Inflammatory macrophage (primary cell): ENCODE results near the gene CEP295NL.
"Not testable (repeated sequence)": the region's sequence is repeated elsewhere in the genome, so short reads cannot be mapped to it uniquely, and the experiment has no call there.

Experiments
- DNase-seq, 2 donors: peaks; one replicate each; pipeline ENCODE4 v3.0.0-alpha.2; 2020 to 2022

Gene CEP295NL

DNA sequence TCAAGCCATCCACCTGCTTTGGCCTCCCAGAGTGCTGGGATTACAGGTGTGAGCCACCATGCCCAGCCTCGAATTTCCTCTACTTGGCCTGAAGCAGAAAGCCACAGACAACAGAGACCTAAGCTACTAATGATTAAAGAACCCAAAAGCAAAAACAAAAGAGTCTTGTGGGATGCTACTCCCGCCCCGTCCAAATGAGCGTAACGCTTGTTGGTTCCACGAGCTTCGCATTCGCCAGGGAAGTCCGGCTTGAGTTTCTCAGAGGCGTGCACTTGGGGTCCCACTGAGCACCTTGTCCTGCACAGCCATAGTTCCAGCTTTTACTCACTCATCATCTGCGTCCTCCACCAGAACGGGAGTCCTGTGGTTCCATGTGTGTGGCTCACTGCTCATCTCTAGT lies 16.0 kb downstream of the CEP295NL start:
- no peak for DNase-seq

DNA sequence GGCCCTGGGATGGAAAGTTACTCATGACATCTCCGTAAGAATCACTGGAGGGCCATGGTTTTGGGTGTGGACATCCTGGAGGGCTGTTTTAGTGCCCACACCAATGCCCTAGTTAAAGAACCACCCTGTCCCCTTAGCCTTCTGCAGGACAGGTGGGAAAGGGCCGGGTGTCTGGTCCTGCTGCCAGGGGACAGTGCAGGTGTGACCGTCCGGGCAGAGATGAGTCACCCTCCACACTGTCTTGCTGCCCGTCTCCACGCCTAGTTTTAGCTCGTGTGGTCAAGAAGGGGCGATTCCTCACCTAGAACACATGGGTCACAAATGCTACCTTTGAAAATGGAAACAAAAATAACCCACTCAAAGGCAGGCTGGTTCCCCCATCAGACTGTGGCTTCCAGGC lies 17.0 kb downstream of the CEP295NL start:
- DNase-seq = no peak

DNA sequence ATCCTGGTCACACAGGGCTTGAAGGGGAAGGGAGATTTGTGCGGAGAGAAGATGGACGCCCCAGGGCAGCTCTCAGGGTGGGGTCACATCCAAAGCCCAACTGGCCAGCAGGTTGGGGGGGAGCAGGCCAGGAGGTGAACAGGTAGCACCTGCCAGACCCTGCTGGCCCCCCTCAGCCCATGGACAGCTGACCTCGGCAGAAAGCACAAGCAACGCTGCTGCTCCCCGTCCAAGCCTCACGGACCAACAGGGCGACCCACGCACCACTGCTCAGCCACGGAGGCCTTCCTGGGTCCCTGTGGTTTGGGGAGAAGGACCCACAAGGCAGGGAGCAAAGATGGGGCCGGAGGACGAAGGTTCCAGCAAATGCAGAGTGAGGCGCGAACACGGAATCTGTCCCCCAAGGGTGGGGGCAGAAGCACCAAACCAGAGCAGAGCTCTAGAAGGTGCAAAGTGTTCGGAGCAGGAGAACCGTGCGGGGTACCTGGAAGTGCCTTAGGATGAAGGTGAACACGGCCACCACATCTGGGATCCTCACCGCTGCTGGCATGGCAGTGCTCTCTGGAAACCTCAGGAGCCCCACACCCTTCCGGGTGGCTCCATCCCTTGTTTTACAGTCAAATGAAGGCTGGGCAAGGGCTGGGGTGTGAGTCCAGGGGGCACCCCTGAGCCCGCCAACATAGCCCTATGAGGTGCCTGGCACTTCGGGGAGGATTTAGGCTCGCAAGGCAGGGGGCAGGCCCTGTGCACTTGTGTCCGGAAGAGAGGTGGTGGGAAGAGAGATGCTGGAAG lies 17.9 kb downstream of the CEP295NL start:
- DNase-seq = no peak

DNA sequence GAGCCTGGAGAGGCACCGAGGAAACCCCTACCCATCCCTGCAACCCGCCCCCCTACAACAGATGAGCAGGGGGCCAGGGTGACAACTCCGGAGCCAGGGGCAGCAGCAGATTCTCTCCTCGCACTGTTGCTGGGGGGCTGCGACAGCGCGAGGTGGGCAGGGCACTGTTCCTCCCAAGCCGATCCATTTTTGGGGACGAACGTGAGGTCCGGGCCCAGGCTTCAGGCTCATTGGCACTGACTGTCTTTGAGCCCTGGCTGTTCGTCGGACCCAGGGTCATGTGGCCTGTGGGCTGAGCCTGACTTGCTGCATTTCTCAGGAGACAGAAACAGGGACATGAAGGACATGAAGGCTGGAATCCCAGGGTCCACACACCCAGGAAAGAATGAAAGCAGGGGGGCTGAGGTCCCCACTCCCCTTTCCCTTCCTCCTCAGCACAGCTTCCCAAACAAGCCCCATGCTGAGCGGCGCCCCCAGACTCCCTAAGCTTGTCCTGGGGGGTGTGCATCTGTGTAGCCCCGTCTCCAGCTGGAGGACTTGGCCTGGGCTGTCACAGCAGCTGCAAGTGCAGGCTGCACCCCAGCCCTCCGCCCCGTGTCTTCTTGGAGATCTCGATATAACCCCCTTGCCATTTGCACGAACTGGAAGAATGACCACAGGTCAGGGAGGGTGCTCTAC lies 18.7 kb downstream of the CEP295NL start:
- peak in 1 of 2 donors; percentile 30 for DNase-seq

DNA sequence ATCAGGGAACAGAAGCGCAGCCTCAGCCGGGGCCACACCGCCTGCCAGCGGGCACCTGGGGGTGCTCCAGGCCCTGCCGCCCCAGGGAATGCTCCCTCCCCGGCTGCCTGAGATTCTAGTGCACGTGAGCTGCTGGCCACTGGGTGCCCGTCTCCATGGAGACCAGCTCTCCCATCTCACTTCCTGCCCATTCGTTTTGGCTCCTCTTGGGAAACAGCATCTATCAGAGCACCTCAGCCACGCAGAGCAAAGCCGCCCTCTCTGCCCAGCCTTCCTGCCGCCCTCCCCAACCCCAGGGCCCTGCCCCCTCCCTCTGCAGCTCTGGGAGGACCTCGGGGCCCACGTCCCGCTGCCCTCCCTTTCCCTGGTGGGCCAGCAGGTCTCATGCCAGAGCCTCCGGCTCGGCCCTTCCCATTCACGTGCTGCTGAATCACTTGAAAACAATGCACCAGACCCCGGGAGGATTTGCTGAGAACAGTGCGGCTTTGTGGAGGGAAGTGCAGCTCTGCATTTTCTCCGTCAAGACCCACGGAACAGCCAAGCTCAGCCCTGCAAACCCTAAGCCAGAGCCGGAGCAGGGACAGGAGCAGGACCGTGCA lies 19.4 kb downstream of the CEP295NL start:
- DNase-seq = peak; percentile 77 to 85

DNA sequence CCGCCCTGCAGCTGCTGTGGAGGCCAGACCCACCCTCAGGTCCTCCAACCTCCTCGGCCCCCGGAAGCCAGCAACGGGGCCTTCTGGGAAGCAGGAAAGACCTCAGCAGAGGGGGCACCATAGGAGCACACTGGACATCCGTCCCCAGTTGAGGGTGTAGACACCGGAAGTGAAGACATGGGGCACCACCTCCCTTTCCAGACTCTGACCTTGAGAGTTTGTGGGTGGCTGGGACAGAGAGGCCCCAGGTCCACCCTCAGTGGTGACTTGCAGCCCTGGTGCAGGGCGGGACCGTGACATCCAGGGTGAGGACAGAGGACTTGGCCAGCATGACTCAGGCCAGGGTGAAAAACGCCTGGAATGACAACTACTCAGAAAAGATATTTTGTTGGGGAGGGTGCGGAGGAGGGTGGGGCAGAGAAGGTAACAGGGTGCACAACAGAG lies 19.9 kb downstream of the CEP295NL start:
- peak; percentile 94 to 96 for DNase-seq

DNA sequence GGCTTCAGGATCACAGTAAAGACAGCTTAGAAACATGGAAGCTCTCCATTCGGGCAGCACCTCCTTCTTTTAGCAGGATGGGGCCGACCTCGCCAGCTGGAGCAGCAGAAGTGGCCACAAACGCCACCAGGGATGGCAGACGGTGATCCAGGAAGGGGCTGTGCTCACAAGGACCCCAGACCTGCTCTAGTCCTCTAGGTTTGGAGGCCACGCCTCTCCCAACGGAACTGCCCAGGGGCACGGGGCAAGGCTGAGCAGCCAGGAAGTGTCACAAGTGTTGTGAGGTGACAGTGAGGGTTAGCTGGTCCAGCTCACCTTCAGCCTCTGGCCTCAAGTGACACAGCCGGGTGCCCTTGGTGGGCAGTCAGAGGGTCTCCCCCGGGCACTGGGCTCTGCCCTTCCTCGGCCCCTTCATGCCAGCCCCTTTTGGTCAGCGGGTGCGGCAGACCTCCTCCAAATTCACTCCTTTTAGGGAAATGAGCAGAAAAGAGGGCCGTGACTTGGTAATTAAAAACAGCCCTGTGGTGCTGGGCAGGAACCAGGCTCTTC lies 20.4 kb downstream of the CEP295NL start:
- peak; percentile 21 to 51 for DNase-seq

DNA sequence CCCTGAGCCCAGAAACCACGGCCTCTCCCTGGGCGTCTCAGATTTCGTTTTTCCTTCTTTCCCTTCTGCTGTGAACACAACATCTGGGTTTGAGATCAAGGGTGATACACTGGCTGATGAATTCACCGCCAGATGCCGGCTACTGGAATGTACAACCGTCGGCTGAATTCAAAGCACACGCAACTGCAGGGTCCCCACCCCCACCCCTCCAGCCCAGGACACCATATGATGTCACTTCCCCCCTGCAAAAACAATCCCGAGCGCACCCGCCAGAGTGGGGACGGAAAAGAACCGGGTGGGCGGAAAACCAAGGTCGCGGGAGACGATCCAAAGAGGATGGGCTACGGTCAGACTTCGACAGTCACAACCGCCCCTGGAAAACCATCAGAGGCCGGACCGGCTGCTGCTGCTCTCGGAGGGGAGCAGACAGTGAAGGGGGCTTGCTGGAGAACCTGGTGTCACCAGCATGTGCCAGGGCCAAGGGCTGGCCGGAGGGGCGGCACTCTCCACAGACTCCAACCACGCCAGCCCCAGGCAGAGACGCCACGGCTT lies 23.3 kb downstream of the CEP295NL start:
- peak; percentile 24 to 78 for DNase-seq

DNA sequence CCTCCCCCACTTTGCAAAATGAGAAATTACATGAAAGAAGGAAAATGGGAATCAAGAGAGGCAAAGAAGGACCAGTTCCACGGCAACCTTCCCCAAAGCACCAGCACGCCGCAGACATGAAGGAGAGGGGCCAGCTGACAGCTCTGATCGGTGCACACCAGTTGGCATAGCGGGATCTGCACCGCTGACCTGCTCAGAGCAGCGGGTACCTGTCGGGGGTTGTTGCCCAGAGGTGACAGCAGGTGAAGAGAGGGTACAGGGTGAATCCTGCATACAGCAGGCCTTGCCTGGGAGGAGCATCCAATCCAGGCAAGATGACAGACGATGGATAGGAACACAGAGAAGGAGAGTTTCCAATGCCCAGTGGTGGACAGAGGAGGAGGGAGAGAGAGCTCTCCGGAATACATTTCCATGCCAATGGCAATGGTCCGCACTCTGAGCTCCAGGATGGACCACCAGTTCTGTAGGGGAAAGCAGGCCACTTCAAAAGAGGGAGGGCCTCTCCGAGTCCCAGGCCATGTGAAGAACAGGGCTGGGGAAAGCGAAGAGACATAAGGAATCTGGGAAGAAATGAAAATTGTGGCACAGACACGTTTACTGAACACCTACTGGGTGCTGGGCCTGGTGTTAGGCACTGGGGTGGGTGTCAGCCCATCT lies 24.0 kb downstream of the CEP295NL start:
- DNase-seq = no peak

DNA sequence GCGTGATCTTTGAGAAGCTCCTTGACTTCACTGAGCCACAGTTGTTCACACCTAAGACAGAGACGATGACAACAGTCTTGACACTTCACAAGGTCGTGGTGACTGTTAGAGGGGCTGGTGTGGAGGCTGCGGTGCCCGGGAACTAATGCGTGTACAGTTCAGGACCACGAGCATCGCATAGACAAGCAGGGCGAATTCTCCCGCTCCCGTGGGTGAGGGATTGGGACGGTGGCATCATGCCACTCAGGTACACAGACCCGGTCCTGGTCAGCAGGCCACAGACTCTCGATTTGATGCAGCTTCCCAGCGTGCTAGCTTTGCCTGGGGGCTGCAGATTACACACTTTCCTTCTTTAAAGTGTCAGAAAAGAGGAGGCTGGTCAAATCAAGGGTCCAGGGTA lies 24.7 kb downstream of the CEP295NL start:
- DNase-seq = no peak

DNA sequence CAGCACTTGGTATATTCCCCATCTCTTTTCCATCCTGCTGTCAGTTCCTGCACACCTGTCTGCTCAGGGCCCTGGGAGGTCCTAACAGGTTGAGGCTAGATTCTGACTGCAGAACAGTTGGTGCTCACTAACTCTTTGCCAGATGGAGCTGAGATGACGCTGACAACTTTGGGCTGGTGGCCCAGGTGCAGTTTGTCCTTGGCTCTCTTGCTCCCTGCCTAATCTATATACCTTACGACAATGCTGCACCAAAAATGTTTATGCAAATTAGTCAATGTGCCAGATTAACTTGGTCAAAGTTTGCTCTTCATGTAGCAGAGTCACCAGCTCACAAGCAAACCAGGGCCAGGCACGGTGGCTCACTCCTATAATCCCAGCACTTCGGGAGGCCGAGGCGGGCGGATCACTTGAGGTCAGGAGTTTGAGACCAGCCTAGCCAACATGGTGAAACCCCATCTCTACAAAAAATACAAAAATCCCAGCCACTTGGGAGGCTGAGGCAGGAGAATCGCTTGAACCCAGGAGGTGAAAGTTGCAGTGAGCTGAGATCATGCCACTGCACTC lies 26.0 kb downstream of the CEP295NL start:
- DNase-seq = not testable (repeated sequence)

DNA sequence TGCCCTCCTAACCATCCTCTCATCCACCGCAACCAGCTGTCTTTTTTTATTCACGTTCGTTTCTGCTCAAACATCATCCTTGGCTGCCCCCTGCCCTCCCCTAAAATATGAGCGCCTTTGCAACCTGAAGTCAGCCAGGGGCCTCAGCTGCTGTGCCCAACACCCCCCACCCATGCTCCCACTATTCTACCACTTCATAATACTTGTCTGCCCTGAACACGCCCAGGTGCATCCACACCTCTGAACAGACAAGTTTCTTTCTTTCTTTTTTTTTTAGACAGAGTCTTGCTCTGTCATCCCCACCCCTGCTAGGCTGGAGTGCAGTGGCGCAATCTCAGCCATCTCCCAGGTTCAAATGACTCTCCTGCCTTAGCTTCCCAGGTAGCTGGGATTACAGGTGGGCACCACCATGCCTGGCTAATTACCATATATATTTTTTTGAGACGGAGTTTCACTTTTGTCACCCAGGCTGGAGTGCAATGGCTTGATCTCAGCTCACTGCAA lies 26.9 kb downstream of the CEP295NL start:
- DNase-seq = no peak

DNA sequence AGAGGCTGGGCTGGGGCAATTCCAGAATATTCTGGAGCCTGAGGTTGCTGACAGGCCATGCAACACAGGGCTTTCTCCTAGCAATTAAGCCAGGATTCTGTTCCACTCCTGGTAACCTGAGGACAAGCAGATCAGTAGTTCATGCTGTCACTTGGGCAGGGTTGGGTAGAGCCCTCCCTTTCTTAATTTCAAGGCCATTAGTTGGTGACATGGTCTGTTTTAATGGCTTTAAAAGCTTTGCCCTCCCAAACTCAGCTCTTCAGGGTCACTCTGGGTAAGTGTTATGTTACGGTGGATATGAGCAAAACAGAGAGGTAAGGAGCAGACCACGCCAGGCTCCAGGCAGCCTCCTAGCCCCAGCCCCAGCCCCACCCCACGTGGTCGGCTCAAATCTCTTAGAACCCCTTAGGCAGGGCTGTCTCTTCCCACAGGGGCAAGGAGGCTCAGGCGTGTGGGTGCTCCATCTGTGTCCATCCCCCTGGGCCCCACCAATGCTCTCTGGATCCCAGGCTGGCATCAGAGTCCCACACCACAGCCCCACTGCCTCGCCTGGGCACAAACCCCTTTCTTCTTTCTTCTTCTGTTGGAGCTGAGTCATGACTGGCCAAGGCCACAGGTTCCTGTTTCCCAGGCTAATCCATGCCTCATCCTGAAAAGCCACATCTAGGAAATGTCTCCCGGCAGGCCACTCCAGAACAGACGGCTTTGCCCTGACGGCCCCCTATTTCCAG lies 27.5 kb downstream of the CEP295NL start:
- DNase-seq = peak in 1 of 2 donors; percentile 47

DNA sequence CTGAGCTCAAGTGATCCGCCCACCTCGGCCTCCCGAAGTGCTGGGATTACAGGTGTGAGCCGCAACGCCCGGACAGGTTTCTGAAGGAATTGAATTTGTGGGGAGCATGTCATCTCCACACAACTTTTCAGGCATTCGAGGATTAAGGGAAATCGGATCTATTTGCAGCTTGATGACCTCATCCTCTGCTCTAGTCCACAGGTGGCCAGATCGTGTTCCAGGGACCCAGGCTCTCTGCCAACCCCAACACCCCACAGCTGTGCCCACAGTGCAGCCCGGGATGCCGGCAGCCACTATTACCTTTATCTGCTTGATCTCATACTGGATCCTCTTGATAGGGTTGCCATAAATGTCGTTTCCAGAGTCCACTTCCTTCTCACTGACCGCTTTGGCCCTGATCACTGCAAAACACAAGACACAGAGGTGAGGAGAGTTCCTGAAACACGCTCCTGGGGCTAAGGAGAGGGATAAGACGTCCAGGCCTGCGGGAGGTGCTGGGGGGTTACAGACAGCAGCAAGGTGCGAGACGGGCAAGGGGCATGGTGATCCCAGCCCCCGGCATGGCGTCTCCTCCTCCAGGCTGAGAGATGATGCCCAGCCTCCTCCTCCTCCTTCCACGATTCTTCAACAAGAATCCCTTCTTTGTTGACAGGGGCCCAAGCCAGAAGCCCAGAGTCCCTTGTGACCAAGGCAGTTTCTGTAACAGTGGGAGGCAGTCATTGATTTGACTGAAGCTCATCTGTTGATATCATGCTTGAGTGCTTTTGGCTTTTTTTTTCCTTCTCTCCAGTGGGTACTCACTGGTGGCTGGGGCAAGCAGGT lies 29.3 kb downstream of the CEP295NL start:
- no peak for DNase-seq

DNA sequence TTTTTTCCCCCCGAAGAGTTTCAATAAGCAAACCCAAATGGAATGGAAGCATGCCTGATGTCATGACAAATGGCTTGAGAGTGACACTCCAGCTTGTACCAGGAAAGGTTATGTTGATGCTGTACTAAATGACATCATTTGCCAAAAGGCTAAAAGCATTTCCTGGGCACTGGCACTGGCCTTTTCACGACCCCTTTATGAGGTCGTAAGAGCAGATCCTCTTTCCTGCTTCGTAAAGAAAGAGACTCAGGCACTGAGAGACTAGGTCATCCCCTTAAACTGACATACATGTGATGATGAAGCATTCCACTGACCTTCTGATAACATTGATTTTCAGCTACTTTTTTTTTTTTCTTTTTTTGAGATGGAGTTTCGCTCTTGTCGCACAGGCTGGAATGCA lies 30.5 kb downstream of the CEP295NL start:
- peak; percentile 42 to 52 for DNase-seq

DNA sequence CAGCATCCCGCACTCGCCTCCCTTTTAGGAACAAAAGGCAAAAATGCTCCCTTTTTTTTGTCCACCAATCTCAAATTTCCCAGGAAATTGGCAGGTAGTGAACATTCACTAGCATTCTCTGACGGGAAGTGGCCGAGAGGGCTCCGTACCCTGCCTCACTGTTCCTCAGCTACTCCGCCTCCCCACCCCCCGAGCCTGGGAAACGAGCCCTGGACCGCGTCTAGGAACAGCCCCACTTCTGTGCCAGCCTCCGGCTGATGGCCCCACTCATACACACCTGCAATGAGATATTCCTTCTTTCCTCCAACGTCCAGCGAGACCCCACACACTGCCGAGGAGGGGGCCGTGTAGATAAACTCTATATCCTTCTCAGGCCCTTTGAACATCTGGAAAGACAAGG lies 32.4 kb downstream of the CEP295NL start:
- DNase-seq = no peak

DNA sequence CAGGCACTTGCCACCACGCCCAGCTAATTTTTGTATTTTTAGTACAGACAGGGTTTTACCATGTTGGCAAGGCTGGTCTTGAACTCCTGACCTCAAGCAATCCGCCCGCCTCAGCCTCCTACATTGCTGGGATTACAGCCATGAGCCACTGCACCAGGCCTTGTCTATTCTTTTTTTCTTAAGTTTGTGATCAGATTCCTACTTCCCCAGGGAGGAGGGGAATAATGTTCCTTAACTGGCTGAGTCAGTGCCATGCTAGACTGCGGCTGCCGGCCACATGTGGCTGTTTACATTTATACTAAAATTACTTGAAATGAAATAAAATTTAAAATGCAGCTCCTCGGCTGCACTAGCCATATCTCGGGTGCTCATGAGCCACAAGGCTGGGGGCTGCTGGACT lies 34.6 kb downstream of the CEP295NL start:
- DNase-seq = no peak

DNA sequence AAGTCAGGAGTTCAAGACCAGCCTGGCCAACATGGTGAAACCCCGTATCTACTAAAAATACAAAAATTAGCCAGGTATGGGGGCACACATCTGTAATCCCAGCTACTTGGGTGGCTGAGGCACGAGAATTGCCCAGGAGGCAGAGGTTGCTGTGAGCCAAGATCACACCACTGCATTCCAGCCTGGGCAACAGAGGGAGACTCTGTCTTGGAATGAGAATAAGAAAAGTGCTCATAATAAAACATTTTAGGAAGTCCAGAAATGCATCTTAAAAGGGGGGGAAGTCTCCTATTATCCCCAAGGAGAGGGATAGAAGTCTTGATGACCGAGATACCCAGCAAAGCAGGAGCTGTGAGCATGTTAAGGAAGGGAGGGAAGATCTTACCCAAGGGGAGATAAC lies 36.0 kb downstream of the CEP295NL start:
- DNase-seq = not testable (repeated sequence)

DNA sequence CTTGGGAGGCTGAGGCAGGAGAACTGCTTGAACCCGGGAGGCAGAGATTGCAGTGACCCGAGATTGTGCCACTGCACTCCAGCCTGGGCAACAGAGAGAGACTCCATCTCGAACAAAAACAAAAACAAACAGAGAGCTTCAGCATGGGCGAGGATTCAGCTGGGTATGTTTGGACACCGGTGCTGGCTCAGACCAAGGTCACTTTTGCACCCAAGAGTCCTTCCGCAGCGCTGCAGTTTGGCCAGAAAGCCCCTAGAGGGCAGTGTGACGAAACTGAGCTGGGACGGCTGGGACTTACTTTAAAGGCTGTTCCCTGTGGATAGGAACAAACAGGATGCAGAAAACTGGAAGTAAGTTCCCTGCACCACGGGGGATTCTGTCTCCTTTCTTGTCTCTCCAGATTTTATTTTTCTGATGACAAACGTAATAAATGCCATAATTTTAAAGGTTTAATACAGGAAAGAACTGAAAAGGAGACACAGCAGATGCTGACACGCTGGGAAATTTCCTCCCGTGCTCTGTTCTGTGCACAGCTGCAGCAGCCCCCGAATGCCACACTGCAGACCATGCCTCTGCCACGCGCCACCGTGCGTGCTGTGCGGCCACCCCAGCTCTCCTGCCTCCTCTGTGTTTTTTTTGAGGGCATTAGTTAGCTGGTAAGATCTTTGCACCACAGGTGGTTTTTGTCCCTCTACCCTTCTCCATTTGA lies 37.2 kb downstream of the CEP295NL start:
- DNase-seq = peak; percentile 84

DNA sequence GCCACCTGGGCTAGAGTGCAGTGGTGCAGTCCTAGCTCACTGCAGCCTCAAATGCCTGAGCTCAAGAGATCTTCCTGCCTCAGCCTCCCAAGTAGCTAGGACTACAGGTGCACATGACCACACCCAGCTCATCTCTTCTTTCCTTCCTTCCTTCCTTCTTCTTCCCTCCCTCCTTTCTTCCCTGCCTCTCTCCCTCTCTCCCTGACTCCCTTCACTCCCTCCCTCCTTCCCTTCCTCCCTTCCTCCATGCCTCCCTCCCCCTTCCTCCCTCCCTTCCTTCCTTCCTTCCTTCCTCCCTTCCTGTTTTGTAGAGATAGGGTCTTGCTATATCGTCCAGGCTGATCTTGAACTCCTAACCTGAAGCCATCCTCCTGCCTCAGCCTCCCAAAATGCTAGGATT lies 38.9 kb downstream of the CEP295NL start:
- no peak for DNase-seq
